Panc1 (cell line): ENCODE measurements around the gene SLC6A1. TPM values are rescaled to one million over a fixed set of nuclear protein-coding genes. Genes with fewer than 3 reads are reported as not detected.

ENCODE experiments used
- ATAC-seq: fragments of 200-7000 bp; cut with Tn5 transposase; 2 replicates; pipeline ENCODE4 v1.9.1; 2020; ENCODE audit warnings: mild to moderate bottlenecking, moderate library complexity
- BruUV-seq: library from RNA; stranded (reverse); fragments of 400-500 nt; replicated peaks from 2 replicates; lab custom pipeline; 2021; lab: Mats Ljungman, UMichigan
- CTCF ChIA-PET: fragments of 300-600 bp; sonication (Branson Sonifier 250); formaldehyde crosslinking; loops from one replicate; lab custom pipeline; 2022; ENCODE audit warnings: antibody characterized with exemption; lab: Charles Lee
- POLR2A ChIA-PET: fragments of 300-600 bp; sonication (Branson Sonifier 250); formaldehyde crosslinking; loops from one replicate; lab custom pipeline; 2022; ENCODE audit warnings: antibody characterized with exemption; lab: Charles Lee
- DNase-seq: peaks from one replicate; pipeline ENCODE4 v3.0.0-alpha.2; 2010; ENCODE audit warnings: low read depth, low spot score
- H3K27ac ChIP-seq: 2 replicates; pipeline ENCODE4 v1.5.1; 2011; ENCODE audit warnings: mild to moderate bottlenecking, low read length, inconsistent platforms
- H3K27me3 ChIP-seq: fragments of 200-500 bp; sonication (Bioruptor generic); 2 replicates; pipeline ENCODE4 v1.6.0; 2014; ENCODE audit warnings: low read length, inconsistent platforms; ENCODE audit not compliant: control insufficient read depth, insufficient read depth
- H3K36me3 ChIP-seq: fragments of 200-500 bp; sonication (Bioruptor generic); 2 replicates; pipeline ENCODE4 v1.5.1; 2014; ENCODE audit warnings: inconsistent platforms, mild to moderate bottlenecking, low read length, moderate library complexity; ENCODE audit not compliant: control insufficient read depth, insufficient read depth
- H3K4me1 ChIP-seq: 2 replicates; pipeline ENCODE4 v1.5.1; 2011; ENCODE audit warnings: inconsistent platforms, mild to moderate bottlenecking, low read length, moderate library complexity; ENCODE audit not compliant: control insufficient read depth, insufficient read depth
- H3K4me3 ChIP-seq, 2 experiments: 2 replicates each; pipeline ENCODE4 v1.5.1; 2011 to 2012; ENCODE audit warnings: low read depth in 2 of 2, low read length in 2 of 2, mild to moderate bottlenecking in 2 of 2, inconsistent platforms in 1 of 2, moderate library complexity in 1 of 2
- H3K9me3 ChIP-seq: fragments of 200-500 bp; sonication (Bioruptor generic); 2 replicates; pipeline ENCODE4 v1.5.1; 2014; ENCODE audit warnings: low read depth, mild to moderate bottlenecking, inconsistent platforms, low read length, moderate library complexity; ENCODE audit not compliant: control insufficient read depth, insufficient read depth
- POLR2AphosphoS5 ChIP-seq: IDR thresholded peaks from 2 replicates; pipeline ENCODE4 v1.6.1; 2012; ENCODE audit warnings: mild to moderate bottlenecking, low read depth, low read length, moderate library complexity
- SIN3A ChIP-seq: IDR thresholded peaks from 2 replicates; pipeline ENCODE4 v1.6.1; 2012; ENCODE audit warnings: low read depth, mild to moderate bottlenecking, low read length, moderate library complexity, borderline replicate concordance; ENCODE audit not compliant: insufficient read depth
- TCF7L2 ChIP-seq: IDR thresholded peaks from 2 replicates; pipeline ENCODE4 v1.6.1; 2011; ENCODE audit warnings: mild to moderate bottlenecking, low read depth, low read length, inconsistent platforms
- in situ Hi-C: cut with HindIII; loops from 2 replicates; pipeline ENCODE4 v1.10.0; 2016; ENCODE audit warnings: low sequenced_read_pairs, low pct_unique_long_range_greater_than_20kb
- intact Hi-C: fragments of 100-400 bp; cut with micrococcal nuclease; formaldehyde crosslinking; loops from one replicate; pipeline ENCODE4 v1.10.0; 2022; ENCODE audit not compliant: unreplicated experiment
- total RNA-seq: library from RNA; stranded (reverse); gene quantifications from one replicate; pipeline ENCODE4 v1.2.1, GENCODE V29; 2021; ENCODE audit not compliant: unreplicated experiment
- TF ChIP-seq, protein P1 (sequence below): fragments of 450-650 bp; IDR thresholded peaks from 2 replicates; pipeline ENCODE4 v1.5.1; 2017; ENCODE audit warnings: mild to moderate bottlenecking
- TF ChIP-seq, protein P2 (sequence below), 2 experiments: IDR thresholded peaks; 2 replicates each; pipeline ENCODE4 v1.6.1; 2011 to 2012; ENCODE audit warnings: low read depth in 2 of 2, control low read depth in 1 of 2, low read length in 1 of 2, mild to moderate bottlenecking in 1 of 2, moderate library complexity in 1 of 2; ENCODE audit not compliant: insufficient read depth in 1 of 2

The SLC6A1 gene
- total RNA-seq, 1 experiment from 2014 or later: not detected

DNA sequence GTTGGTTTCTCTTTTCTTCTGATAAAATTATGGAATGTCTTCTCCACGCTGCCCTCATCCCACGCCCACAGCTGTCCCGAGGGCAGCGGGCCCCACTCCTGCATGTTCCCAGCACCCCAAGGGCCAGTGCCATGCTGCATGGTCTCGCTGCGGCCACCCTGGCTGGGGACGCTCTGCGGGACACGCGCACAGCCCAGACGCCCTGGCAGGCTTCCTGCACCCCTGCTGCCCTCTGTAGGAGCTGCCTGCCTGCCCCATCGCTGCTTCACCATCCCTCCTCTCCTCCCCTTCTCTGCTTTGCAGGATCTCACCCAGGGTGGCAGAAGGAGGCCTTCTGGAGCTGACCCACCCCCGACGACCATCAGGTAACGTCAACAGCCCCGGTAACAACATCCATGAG lies 22.8 kb downstream of the SLC6A1 start:
- intact Hi-C loops (no loop called here), in situ Hi-C loops (no loop called here)
- Histone ChIP-seq H3K9me3 (no peaks in the 10 kb centered on the region), H3K36me3 (no peaks in the 10 kb centered on the region), H3K4me3 (no peak overlapping the region), H3K27me3 (no peaks in the 10 kb centered on the region), H3K27ac (no peak overlapping the region), H3K4me1 (no peaks in the 10 kb centered on the region)
- no TSS peak for BruUV-seq
- no peak for TF ChIP-seq SIN3A
- TF ChIP-seq, protein P1, sequence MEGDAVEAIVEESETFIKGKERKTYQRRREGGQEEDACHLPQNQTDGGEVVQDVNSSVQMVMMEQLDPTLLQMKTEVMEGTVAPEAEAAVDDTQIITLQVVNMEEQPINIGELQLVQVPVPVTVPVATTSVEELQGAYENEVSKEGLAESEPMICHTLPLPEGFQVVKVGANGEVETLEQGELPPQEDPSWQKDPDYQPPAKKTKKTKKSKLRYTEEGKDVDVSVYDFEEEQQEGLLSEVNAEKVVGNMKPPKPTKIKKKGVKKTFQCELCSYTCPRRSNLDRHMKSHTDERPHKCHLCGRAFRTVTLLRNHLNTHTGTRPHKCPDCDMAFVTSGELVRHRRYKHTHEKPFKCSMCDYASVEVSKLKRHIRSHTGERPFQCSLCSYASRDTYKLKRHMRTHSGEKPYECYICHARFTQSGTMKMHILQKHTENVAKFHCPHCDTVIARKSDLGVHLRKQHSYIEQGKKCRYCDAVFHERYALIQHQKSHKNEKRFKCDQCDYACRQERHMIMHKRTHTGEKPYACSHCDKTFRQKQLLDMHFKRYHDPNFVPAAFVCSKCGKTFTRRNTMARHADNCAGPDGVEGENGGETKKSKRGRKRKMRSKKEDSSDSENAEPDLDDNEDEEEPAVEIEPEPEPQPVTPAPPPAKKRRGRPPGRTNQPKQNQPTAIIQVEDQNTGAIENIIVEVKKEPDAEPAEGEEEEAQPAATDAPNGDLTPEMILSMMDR: no peak
- TF ChIP-seq TCF7L2: no peak
- no peak for TF ChIP-seq POLR2AphosphoS5
- TF ChIP-seq, protein P2, sequence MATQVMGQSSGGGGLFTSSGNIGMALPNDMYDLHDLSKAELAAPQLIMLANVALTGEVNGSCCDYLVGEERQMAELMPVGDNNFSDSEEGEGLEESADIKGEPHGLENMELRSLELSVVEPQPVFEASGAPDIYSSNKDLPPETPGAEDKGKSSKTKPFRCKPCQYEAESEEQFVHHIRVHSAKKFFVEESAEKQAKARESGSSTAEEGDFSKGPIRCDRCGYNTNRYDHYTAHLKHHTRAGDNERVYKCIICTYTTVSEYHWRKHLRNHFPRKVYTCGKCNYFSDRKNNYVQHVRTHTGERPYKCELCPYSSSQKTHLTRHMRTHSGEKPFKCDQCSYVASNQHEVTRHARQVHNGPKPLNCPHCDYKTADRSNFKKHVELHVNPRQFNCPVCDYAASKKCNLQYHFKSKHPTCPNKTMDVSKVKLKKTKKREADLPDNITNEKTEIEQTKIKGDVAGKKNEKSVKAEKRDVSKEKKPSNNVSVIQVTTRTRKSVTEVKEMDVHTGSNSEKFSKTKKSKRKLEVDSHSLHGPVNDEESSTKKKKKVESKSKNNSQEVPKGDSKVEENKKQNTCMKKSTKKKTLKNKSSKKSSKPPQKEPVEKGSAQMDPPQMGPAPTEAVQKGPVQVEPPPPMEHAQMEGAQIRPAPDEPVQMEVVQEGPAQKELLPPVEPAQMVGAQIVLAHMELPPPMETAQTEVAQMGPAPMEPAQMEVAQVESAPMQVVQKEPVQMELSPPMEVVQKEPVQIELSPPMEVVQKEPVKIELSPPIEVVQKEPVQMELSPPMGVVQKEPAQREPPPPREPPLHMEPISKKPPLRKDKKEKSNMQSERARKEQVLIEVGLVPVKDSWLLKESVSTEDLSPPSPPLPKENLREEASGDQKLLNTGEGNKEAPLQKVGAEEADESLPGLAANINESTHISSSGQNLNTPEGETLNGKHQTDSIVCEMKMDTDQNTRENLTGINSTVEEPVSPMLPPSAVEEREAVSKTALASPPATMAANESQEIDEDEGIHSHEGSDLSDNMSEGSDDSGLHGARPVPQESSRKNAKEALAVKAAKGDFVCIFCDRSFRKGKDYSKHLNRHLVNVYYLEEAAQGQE (IDR thresholded peaks at IDR 0.05; ENCODE audit: insufficient read depth in 1 of 2, low read depth in 2 of 2, low read length in 1 of 2): no peak
- POLR2A ChIA-PET: no interaction called here
- DNase-seq (no peak), ATAC-seq (no peak)
- CTCF ChIA-PET: no interaction called here

DNA sequence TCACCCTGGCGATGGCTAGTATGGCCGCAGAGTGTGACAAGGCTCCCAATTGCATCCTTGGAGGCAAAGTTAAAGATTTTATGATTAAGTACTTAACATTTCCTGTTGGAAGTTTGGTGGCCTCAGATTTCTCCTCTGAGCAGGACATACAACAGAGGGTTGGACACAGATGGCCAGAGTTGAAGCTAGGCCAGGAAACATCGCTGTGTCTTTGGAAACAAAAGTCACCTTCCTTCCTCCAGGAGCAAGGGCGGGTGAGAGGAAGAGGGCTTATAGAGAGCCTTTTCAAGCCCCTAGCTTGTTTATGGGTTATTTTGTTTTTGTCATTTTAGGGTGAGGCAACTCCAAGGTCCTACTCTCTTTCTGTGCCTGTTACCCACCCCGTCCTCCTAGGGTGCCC lies 24.2 kb downstream of the SLC6A1 start:
- in situ Hi-C loops: no loop called here
- TF ChIP-seq SIN3A (no peak), TCF7L2 (no peak), POLR2AphosphoS5 (no peak)
- TF ChIP-seq, protein P1: no peak
- TF ChIP-seq, protein P2 (IDR thresholded peaks at IDR 0.05; ENCODE audit: insufficient read depth in 1 of 2, low read depth in 2 of 2, low read length in 1 of 2): no peak
- no peaks in the 10 kb centered on the region for H3K4me1 ChIP-seq
- no peaks in the 10 kb centered on the region for H3K36me3 ChIP-seq
- intact Hi-C loops: no loop called here
- ChIA-PET POLR2A (no interaction called here), CTCF (interaction anchor here (1.0 kb wide), 1 partner anchor 23 kb away, joined by 3 read pairs; no protein-coding TSS in a partner anchor)
- no peaks in the 10 kb centered on the region for H3K9me3 ChIP-seq
- ATAC-seq (no peak), DNase-seq (no peak)
- H3K4me3 ChIP-seq: no peak overlapping the region
- BruUV-seq: no TSS peak
- H3K27me3 ChIP-seq: no peaks in the 10 kb centered on the region
- no peak overlapping the region for H3K27ac ChIP-seq
